Natural killer cell (primary cell): Measurements from ENCODE around the gene DNAH1. TPM values are rescaled to one million over a fixed set of nuclear protein-coding genes. Genes with fewer than 3 reads are reported as not detected.

Experiments
- ATAC-seq, 3 donors: fragments of 150-1000 bp in 2 of 3; fragments of 200-7000 bp in 1 of 3; cut with Tn5 transposase; 1 replicate in 1 of 3; 2 replicates in 2 of 3; pipeline ENCODE4 v1.10.0; 2021; ENCODE audit warnings: mild to moderate bottlenecking in 2 of 3, moderate library complexity in 2 of 3
- DNase-seq, 2 donors: peaks; one replicate each; pipeline versions ENCODE4 v3.0.0 to v3.0.0-alpha.2; 2013 to 2021; ENCODE audit warnings: mixed read lengths in 1 of 2
- H3K27ac ChIP-seq: one replicate; pipeline ENCODE4 v1.5.1; 2013; ENCODE audit warnings: mild to moderate bottlenecking, low read length
- H3K27me3 ChIP-seq: one replicate; pipeline ENCODE4 v1.6.1; 2013; ENCODE audit warnings: low read length; ENCODE audit not compliant: control insufficient read depth, insufficient read depth
- H3K36me3 ChIP-seq: one replicate; pipeline ENCODE4 v1.6.1; 2013; ENCODE audit warnings: low read length; ENCODE audit not compliant: control insufficient read depth, insufficient read depth
- H3K4me1 ChIP-seq: one replicate; pipeline ENCODE4 v1.6.1; 2013; ENCODE audit warnings: low read length; ENCODE audit not compliant: control insufficient read depth, insufficient read depth
- H3K4me3 ChIP-seq: one replicate; pipeline ENCODE4 v1.5.1; 2013; ENCODE audit warnings: low read length
- H3K9me3 ChIP-seq: one replicate; pipeline ENCODE4 v1.6.1; 2013; ENCODE audit warnings: low read length; ENCODE audit not compliant: control insufficient read depth, insufficient read depth
- H3K27ac Mint-ChIP-seq, 2 donors: one replicate each; pipeline ENCODE4 v1.8.0; 2022; ENCODE audit warnings: mild to moderate bottlenecking in 2 of 2, mixed read lengths in 2 of 2, moderate library complexity in 1 of 2
- H3K27me3 Mint-ChIP-seq, 2 donors: one replicate each; pipeline ENCODE4 v1.8.0; 2022; ENCODE audit warnings: low read depth in 2 of 2, mixed read lengths in 2 of 2
- H3K36me3 Mint-ChIP-seq: one replicate; pipeline ENCODE4 v1.8.0; 2022; ENCODE audit warnings: mixed read lengths
- H3K4me1 Mint-ChIP-seq, 2 donors: one replicate each; pipeline ENCODE4 v1.8.0; 2022; ENCODE audit warnings: mixed read lengths in 2 of 2
- H3K4me3 Mint-ChIP-seq: one replicate; pipeline ENCODE4 v1.8.0; 2022; ENCODE audit warnings: mild to moderate bottlenecking, moderate library complexity, mixed read lengths
- H3K9me3 Mint-ChIP-seq, 2 donors: one replicate each; pipeline ENCODE4 v1.8.0; 2022; ENCODE audit warnings: mixed read lengths in 2 of 2
- CTCF ChIP-seq: fragments of 200-600 bp; IDR thresholded peaks from one replicate; pipeline ENCODE4 v1.8.0; 2022; ENCODE audit warnings: antibody characterized with exemption
- WGBS: methylation state at CpG from one replicate; pipeline ENCODE4 v1.1.7; 2013; ENCODE audit warnings: missing lambda C conversion rate; ENCODE audit not compliant: insufficient coverage; 5-methylcytosine and 5-hydroxymethylcytosine counted together
- intact Hi-C: fragments of 100-400 bp; cut with micrococcal nuclease; formaldehyde crosslinking; loops from one replicate; pipeline ENCODE4 v1.14.2; 2022
- total RNA-seq, 4 donors: library from RNA; stranded (reverse); fragments of 120-200 nt in 1 of 4; gene quantifications; one replicate each; pipeline versions ENCODE4 v1.2.3 to v1.2.4, GENCODE V29; 2013 to 2022

The DNAH1 gene
- total RNA-seq, 3 donors from 2014 or later (not counting 1 experiment from before 2014, with no cell fraction given): 72.3 to 81.7 (median 74.2) TPM

- peaks cover 22 to 50% of the 10 kb centered on the region in 2 donors for H3K4me1 Mint-ChIP-seq
- intact Hi-C loops: no loop called here
Measured at GRCh38 chr3:52315006-52315405, 1.1 kb upstream of the DNAH1 start.

GRCh38 chr3:52317208-52318000 lies 1.3 kb downstream of the DNAH1 start:
- WGBS: 24% methylated on average over 43 of the region's 45 CpGs
- no peak for TF ChIP-seq CTCF
- DNase-seq (peak; percentile 69 to 85), ATAC-seq (peak; percentile 86 to 98 (median 95))
- Mint-ChIP-seq H3K36me3 (no peaks in the 10 kb centered on the region), H3K27ac (peak overlapping the region; percentile 87 to 88), H3K9me3 (no peaks in the 10 kb centered on the region), H3K4me1 (peaks cover 11 to 32% of the 10 kb centered on the region in 2 donors), H3K4me3 (peak overlapping the region; percentile 81), H3K27me3 (no peaks in the 10 kb centered on the region)
- peaks cover 3% of the 10 kb centered on the region for H3K36me3 ChIP-seq
- intact Hi-C loops: no loop called here
- H3K4me3 ChIP-seq: peak overlapping the region; percentile 21
- peaks cover 35% of the 10 kb centered on the region for H3K4me1 ChIP-seq
- no peaks in the 10 kb centered on the region for H3K27me3 ChIP-seq
- peak overlapping the region; percentile 4 for H3K27ac ChIP-seq
- no peaks in the 10 kb centered on the region for H3K9me3 ChIP-seq

More at GRCh38 chr3:52315006-52315405, 1.1 kb upstream of the DNAH1 start:
- H3K27me3 ChIP-seq: no peaks in the 10 kb centered on the region
- WGBS: 79% methylated on average over 6 of the region's 6 CpGs
- H3K4me3 ChIP-seq: no peak overlapping the region
- ATAC-seq (no peak), DNase-seq (no peak)
- H3K27ac Mint-ChIP-seq: peak overlapping the region in 1 of 2 donors; percentile 92
- no peak overlapping the region for H3K27ac ChIP-seq
- TF ChIP-seq CTCF: no peak
- no peaks in the 10 kb centered on the region for H3K36me3 Mint-ChIP-seq
- peaks cover 4% of the 10 kb centered on the region for H3K36me3 ChIP-seq
- no peak overlapping the region for H3K4me3 Mint-ChIP-seq
- H3K27me3 Mint-ChIP-seq: no peaks in the 10 kb centered on the region
- peaks cover 57% of the 10 kb centered on the region for H3K4me1 ChIP-seq
- H3K9me3 Mint-ChIP-seq: no peaks in the 10 kb centered on the region
- H3K9me3 ChIP-seq: no peaks in the 10 kb centered on the region

GRCh38 chr3:52318186-52318816 lies 2.2 kb downstream of the DNAH1 start:
- Mint-ChIP-seq H3K9me3 (no peaks in the 10 kb centered on the region), H3K27ac (peak overlapping the region in 1 of 2 donors; percentile 87), H3K36me3 (no peaks in the 10 kb centered on the region), H3K4me3 (peak overlapping the region; percentile 21), H3K4me1 (peaks cover 18 to 34% of the 10 kb centered on the region in 2 donors), H3K27me3 (no peaks in the 10 kb centered on the region)
- Histone ChIP-seq H3K4me1 (peaks cover 29% of the 10 kb centered on the region), H3K27me3 (no peaks in the 10 kb centered on the region), H3K9me3 (no peaks in the 10 kb centered on the region), H3K4me3 (no peak overlapping the region), H3K36me3 (peaks cover 3% of the 10 kb centered on the region), H3K27ac (no peak overlapping the region)
- WGBS: 91% methylated on average over 14 of the region's 14 CpGs
- TF ChIP-seq CTCF: no peak
- no peak for DNase-seq
- intact Hi-C loops: no loop called here
- ATAC-seq: no peak
